Amygdala (tissue), 56 donors: ENCODE results near the gene CEP112.

Experiments
- DNase-seq, 56 donors: peaks; one replicate each; lab custom pipeline; 2025; lab: John Stamatoyannopoulos, UW

The CEP112 gene

GRCh38 chr17:65627891-65628643, 563.9 kb downstream of the CEP112 start:
- peak in 9 of 56 donors; percentile 2 to 25 (median 8) for DNase-seq

- no peak for DNase-seq
Observed at GRCh38 chr17:65627108-65627507, 564.8 kb downstream of the CEP112 start.

GRCh38 chr17:65626451-65626850, 565.5 kb downstream of the CEP112 start:
- no peak for DNase-seq

GRCh38 chr17:65618516-65618915, 573.4 kb downstream of the CEP112 start:
- no peak for DNase-seq

- no peak for DNase-seq
Observed at GRCh38 chr17:65617496-65617895, 574.4 kb downstream of the CEP112 start.

GRCh38 chr17:65609749-65610148, 582.2 kb downstream of the CEP112 start:
- DNase-seq = no peak

GRCh38 chr17:65609286-65609685, 582.6 kb downstream of the CEP112 start:
- DNase-seq = no peak

GRCh38 chr17:65604070-65604469, 587.9 kb downstream of the CEP112 start:
- DNase-seq = no peak

GRCh38 chr17:65601881-65602280, 590.1 kb downstream of the CEP112 start:
- no peak for DNase-seq

- no peak for DNase-seq
Observed at GRCh38 chr17:65601145-65601544, 590.8 kb downstream of the CEP112 start.

GRCh38 chr17:65600518-65600917, 591.4 kb downstream of the CEP112 start:
- DNase-seq = no peak

GRCh38 chr17:65599650-65600049, 592.3 kb downstream of the CEP112 start:
- no peak for DNase-seq

GRCh38 chr17:65598746-65599145, 593.2 kb downstream of the CEP112 start:
- no peak for DNase-seq

GRCh38 chr17:65595071-65595656, 596.8 kb downstream of the CEP112 start:
- no peak for DNase-seq

GRCh38 chr17:65593855-65594845, 597.8 kb downstream of the CEP112 start:
- peak in 2 of 56 donors; percentile 1 to 8 for DNase-seq

- no peak for DNase-seq
Observed at GRCh38 chr17:65593092-65593854, 598.7 kb downstream of the CEP112 start.

- no peak for DNase-seq
Observed at GRCh38 chr17:65592125-65592965, 599.6 kb downstream of the CEP112 start.

GRCh38 chr17:65589321-65589720, 602.6 kb downstream of the CEP112 start:
- no peak for DNase-seq

GRCh38 chr17:65588181-65588808, 603.6 kb downstream of the CEP112 start:
- DNase-seq = no peak
